Measurements from ENCODE around the gene SHANK3.

The SHANK3 gene

DNA sequence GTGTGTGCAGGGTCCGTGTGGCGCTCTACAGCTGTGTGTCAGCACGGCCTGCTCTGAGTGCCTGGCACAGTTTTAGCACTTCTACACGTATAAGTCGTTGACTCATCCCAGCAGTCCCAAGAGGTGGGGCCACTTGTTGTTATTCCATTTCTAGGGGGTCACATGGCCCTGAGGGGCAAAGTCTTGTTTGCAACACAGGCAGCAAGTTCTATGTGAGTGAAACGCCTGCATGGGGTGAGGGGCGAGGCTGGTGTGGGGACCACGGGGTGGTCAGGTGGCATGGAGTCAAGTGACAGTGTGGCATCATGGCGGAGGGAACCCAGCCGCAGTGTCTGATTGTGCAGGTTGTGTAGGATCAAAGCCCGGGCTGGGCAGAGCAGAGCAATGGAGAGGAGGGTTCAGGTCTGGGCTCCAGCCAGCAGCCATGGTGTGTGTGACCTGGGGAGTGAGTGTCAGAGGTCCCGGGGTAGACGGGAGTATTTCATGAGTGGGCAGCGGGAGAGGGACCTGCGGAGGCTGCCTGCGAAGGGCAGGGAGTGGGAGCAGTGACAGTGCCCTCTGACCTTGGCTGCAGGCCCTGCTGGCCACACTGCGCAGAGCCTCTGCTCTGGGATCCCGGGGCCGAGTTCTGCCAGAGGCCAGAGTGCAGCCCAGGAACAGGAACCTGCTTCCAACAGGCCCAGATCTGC, 27.9 kb downstream of the SHANK3 start:
- DNase-seq = no peak

DNA sequence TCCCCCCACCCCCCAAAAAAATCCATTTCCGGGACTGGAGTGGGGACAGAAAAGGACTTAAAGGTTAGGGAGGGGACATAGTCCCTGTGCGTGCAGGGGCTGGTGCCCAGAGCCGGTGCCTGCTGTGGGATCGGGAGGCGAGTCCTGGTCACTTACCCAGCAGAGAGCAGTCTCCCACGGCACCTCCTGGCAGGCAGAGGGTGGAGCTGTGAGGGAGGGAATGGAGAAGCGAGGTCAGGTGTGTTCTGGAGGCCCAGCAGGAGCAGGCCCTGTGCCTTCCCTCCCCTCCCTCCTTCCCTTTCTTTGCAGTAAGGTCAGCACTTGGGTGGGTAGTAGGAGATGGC, 28.4 kb downstream of the SHANK3 start:
- no peak for DNase-seq

DNA sequence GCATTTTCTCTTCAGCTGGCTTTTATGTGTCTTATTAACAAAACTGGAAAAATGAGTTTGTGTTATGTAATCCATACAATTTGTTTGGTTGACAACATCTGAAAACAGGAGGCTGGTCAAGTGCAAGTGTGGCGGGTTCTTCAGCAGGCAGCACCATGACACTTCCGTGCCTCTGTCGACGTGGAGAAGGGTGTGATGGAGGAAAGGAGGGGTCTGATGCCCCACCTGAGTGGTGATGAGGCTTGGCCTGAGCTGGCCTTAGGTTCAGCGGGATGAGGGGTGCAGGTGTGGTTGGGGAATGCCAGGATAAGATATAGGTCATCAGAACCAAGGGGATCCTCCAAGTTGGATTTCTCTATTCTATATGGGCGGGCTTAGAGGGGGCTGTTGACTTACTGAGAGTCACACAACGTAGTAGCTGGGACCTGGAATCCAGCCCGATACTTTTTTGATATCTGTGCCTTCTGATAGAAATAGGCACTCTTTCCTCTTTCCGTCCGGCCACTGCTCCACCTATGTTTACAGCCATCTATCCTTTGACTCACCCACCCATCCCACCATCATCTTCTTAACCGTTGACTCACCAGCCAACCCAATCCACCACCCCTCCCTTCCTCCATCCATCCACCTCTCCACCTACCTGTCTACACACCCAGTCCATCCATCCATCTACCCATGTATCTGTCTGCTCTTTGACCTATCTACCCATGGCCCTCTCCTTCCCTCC, 29.0 kb downstream of the SHANK3 start:
- no peak for DNase-seq

DNA sequence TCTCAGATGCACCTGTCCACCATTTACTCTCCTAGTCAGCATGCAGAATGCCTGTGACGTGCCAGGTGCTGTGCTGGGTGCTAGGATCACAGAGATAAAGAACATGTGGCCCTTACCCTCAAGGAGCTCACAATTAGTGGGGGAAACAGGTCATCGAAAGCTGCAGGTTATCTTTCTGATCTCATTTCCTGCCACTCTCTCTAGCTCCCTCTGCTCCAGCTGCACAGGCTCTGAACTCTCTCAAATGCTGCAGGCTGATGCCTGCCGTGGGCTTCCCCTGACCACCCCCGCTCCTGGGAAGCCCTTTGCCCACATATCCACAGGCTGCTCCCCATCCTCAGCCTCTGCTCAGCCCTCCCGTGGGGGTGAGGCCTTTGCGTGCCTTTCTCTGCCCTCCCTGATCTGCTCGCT, 29.6 kb downstream of the SHANK3 start:
- DNase-seq = no peak

DNA sequence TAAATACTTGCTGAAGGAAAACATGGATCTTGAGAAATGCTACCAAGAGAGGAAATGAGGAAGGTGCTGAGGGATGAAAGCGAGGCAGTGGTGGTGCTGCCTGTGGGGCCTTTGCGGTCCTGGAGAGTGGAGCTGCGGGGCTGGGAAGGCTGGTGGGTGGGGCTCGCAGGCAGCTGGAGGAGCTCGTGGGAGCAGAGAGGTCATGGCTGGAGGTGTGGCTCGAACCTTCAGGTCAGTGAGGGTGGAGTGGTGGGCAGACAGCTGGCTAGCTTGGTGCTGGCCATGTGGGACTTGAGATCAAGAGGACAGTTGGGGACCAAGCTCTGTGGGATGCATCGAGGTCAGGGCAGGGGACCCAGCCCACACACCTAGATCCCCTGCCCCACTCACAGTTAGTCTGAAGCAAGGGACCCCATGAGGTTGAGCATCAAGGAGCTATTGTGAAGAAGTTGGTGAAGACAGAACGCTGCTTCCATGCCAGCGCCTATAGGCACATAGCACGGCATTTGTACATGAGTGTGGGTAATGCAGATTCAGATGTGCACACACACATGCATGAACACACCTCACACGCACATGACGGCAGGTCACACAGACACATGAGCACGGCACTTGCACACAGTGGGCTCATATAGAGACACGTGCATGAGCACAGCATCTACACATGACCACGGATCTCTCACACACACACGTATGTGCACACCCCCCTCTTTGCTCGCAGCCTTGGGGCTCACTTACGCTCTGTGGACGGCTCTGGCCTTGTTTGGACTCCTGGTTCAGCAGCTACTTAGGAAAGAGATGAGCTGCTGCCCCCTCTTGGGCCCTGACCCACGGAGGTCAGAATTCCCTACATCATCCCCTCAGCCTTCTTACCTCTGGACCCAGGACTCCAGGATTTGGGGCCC, 30.4 kb downstream of the SHANK3 start:
- DNase-seq = no peak

DNA sequence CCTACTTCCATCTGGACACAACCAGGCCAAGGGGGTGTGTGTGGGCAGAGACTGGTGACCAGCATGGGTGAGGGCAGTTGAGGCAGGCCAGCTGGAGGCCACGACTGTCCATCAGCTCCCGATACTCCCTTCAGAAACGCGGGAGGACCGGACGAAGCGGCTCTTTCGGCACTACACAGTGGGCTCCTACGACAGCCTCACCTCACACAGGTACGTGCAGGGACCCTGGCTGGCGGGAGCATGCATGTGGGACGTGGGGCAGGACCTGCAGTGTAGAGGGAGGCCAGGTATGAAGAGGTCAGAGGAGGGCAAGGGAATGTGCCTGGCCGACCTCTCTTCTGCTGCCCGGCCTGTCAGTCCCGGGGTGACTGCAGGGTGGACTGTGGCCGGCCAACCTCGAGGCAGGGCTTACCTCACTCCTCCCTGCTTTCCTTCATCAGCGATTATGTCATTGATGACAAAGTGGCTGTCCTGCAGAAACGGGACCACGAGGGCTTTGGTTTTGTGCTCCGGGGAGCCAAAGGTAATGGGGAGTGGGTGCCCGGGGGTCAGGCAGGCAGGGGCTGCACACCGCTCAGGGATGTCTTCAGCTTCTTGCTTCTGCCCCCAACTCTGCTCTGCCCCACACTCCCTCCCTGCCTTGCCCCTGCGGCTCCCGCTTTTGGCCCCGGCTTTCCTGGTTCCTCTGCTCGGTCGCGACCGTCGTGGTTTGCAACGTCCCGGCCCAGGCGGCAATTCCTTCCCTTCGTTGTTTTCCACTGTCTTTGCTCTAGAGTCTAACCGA, 31.3 kb downstream of the SHANK3 start:
- no peak for DNase-seq

DNA sequence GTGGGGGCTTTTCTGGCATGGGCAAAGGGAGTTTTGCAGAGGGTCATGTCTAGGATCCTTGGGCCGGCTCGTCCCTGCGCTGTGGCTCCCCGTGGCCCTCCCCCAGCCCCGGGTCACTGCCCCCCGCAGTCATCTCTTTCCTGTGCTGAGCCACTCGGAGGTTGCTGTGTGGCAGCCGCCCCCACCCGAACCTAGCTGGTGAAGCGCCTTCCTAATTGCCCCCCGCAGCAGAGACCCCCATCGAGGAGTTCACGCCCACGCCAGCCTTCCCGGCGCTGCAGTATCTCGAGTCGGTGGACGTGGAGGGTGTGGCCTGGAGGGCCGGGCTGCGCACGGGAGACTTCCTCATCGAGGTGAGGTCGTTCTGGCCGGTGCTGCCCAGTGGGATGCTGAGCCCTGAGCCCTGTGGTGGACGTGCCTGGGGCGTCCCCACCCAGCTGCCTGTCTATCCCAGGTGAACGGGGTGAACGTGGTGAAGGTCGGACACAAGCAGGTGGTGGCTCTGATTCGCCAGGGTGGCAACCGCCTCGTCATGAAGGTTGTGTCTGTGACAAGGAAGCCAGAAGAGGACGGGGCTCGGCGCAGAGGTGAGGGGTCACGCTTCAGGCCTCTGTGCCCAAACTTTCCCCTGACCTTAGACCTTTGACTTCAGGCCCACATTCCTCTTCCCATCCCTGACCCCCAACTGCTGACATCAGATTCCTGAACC, 32.0 kb downstream of the SHANK3 start:
- no peak for DNase-seq

DNA sequence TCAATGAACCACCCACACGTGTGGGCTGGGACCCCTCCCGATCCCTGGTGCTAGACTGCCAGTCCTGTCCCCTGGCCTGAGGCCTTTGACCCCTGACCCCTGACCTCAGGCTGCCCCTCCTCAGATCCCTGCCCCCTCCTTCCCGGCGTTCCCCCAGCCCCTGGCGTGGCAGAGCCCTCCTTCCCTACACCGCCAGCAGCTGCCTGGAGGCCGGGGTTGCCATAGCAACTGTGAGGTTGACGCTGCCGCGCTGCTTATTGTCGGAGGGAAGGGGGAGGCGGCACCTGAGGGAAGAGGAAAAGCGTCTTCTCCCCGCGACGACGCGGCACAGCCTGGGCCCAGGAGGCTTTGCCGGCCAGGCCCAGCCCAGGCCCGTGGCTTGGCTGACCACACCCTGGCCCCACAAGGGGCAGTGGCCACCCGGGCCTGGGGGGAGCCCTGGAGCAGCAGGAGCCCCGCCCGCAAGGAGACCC, 32.6 kb downstream of the SHANK3 start:
- DNase-seq = peak; percentile 54

DNA sequence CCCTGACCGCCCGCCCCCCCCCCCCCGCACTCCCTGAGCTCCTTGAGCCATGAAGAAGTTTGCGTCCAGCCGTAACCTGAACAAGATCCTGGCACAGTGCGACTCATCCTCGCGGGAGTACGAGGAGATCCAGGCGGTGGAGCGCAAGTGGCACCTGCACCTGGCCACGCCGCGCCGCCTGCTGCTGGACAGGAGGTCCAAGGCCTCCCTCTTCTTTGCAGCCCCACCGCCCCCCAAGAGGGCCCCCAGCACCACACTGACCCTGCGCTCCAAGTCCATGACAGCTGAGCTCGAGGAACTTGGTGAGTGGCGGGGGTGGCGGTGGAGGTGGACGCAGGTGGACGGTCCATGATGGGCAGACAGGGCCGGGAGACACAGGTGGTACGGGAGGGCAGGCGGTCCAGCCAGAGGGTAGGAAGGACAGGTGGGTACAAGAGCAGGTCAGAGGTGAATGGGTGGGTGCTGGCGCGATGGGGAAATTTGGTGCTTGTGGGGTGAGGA, 33.3 kb downstream of the SHANK3 start:
- DNase-seq = no peak

DNA sequence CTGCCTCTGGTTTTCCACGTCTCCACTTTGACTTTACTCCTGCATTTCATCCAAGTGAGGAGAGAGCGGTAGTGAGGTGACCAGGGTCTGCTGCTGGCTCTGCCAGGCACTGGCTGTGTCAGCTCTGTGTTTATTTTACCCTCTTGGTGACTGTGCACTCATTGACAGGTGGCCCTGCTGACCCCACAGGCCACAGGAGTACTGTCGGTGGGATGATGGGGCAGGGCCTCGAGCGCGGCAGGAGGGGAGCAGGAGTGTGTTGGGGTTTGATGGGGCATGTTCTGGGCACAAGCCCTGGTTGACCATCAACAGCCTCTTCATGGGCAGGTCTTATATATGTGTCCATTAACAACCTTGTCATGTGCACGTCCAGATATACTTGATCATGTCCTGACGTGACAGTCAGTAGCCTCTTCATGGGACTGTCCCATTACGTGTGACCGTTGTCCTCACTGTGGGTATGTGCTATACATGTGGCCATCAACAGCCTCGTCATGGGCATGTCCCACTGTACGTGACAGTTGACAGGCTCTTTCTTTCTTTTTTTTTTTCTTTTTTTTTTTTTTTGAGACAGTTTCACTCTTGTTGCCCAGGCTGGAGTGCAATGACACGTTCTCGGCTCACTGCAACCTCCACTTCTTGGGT, 34.0 kb downstream of the SHANK3 start:
- DNase-seq = no peak

DNA sequence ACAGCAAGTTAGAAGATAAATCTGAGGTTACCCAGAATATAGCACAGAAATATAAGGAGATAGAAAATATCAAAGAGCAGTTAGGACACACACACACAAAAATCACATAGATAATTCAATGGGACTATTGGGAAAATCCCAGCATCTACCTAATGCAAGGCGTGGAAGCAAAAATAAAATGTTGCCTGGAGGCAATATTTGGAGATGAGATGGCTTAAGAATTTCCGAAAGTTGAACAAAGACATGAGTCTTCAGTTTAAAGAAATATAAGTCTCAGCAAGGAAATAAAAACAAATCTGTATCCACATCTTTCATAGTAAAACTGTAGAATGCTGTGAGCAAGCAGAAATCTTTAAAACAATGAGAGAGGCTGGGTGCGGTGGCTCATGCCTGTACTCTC, 35.9 kb downstream of the SHANK3 start:
- no peak for DNase-seq

DNA sequence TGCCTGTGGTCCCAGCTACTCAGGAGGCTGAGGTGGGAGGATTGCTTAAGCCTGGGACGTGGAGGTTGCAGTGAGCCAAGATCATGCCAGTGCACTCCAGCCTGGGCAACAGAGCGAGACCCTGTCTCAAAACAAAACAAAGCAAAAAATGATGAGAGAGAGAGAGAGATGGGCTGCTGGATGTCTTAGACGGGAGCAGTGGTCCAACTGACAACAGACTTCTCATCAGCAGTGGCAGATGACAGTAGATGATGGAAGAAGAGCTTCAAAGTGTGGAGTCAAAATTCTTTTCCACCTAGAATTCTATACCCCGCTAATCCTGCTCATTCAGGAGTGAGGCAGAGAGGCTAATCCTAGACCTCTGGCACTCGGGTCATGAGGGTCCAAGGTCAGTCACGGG, 36.4 kb downstream of the SHANK3 start:
- DNase-seq = no peak

DNA sequence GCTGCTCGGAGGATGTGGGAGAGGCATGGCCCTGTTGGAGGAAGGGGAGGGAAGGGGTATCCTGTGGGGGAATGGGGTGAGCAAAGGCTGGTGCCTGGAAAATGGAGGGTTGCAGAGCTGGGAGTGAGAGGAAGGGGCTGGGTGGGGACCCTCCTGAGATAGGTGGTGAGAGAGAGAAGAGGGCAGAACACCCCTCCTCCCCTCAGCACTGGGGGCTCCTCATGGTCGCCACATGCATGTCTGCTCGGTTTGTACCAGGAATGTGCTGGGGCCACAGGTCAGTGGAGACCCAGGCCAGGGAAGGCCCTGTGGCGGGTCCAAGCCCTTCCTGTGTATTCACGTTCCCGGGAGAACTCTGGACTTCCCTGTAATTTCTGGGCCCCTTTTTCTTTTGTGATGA, 37.6 kb downstream of the SHANK3 start:
- DNase-seq = no peak

DNA sequence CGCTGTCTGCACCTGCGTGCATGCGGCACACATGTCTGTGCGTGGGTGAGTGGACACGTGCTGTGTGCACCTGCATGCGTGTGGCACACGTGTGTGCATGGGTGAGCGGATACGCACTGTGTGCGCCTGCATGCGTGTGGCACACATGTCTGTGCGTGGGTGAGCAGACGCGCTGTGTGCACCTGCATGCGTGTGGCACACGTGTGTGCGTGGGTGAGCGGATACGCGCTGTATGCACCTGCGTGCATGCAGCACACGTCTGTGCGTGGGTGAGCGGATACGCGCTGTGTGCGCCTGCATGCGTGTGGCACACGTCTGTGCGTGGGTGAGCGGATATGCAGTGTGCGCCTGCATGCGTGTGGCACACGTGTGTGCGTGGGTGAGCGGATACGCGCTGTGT, 38.3 kb downstream of the SHANK3 start:
- DNase-seq = no peak

DNA sequence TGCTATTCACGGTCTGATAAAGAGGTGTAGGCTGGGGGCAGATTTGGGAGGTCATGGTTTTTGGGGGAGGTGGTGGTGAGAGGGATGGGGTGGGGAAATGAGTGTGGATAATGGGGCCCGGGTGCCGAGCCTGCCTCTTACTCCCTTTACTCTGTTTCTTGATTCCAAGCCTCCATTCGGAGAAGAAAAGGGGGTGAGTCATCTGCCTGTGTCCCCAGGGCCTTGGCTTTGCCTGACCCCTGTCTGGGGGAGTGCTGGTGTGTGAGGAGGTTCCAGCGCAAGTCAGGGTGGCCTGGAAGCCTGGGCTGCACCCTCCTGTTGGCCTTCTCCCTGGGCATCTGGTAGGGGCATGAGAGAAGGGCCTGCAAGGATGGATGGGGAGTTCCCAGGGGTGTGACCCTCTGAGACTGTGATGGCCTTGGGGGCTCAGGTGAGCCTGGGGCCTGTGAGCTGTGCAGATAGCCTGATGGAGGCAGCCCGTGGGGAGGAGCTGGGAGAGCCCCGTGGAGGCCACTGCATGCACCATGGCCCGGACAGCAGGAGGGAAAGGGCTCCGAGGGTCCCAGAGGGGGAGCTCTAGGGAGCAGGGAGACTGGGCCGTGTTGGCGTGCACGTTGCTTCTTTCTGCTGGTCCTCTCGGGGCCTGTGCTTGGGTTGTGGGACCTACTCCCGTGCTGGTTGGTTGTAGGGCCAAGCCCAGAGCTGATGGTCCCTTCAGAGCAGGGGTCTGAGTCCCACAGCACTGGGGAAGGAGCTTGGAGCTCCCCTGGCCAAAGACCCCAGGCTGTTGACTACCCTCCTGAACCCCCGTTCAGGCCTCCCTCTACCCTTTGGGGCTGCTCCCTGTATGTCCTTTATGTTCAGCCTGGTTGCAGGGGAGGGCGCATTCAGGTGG, 39.1 kb downstream of the SHANK3 start:
- DNase-seq = no peak

DNA sequence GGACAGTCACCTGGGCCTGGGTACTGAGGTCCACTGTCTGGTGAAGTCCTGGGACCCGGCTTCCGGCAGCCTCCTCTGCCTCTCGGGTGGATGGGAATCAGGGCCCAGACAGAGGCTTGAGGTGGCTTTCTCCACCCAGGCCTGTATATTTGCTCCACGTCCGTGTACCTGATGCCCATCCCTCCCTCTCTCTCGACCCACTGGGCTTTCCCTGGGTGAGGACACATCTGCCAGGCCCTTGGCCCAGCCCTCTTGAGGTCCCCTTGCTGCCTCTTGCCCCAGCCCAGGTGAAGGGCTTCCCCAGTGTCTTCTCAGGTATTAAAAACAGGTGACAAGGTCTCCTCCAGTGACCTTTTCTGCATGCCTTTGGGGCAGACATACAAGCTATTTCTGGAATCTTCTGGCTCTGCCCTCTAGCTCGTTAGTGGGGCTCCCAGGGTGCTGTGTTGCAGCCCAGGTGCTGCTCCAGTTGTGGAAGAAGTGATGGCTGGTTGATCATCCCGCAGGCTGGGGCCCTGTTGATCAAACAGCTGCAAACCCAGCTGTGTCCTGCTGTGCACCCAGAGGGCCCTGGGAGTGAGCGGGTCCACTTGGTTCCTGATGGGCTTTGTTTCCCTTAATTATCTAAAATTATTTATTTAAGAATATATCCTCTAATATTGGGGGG, 39.9 kb downstream of the SHANK3 start:
- DNase-seq = no peak

DNA sequence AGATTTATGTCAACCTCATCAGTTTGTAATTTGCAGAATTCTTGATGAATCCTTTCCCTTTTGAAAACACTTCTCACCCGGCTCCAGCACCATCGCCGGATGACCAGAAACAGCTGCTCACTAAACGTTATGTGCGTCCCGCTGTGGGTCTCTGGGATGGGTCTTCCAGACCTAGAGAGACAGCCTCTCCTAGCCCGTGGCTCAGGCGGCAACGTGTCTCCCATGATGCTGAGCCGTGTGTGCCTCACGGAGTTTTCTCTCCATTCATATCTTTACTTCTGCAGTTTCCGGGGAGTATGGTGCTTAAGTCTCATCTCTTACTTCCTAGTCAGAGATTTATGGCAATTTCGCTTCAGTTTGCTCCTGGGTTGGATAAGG, 40.4 kb downstream of the SHANK3 start:
- DNase-seq = no peak

DNA sequence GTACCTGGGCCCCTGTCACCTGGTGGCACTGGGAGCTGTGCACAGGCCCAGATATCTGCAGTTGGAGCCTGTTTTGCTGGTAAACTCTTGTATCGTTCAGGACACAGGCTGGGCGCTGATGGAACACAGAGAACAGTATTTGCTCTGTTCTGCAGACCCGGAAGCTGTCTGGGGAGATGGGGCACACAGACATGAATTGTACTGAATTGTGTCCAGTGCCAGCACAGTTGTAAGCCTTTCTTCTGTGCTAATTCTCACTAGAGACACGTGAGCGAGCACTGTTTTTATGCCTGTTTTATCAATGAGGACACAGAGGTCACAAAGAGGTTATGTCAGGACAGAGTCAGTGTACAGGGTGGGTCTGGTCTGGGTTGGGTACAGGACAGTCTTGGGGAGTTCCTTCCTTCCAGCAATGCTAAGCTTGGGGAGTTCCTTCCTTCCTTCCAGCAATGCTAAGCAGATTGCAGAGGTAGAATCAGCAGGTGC, 41.0 kb downstream of the SHANK3 start:
- DNase-seq = no peak

DNA sequence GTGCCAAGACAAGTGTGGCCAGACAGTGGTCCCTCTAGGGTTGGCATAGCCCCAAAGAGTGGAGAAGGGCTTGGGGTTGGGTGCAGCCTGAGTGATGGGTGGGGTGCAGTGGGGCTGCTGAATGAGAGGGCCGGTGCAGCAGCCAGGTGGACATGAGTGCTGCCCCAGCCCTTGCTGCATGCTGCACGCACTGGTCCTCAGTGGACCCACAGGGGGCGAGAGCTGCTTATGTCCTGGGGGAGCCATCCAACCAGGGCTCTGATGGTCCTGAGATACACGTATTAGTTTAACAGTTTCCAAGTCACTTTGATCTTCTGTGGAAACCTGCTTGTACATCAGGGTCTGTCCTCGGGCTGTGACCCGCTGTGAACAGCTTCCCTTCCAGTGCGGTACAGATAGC, 41.5 kb downstream of the SHANK3 start:
- DNase-seq = no peak

Data from NCI-H1092 treated with DMSO at 0.1 percent for 48 hours (cell line).